ENCODE data around the gene RGL3.
"Not testable (repeated sequence)": the region's sequence is repeated elsewhere in the genome, so short reads cannot be mapped to it uniquely, and the experiment has no call there.

Gene RGL3

DNA sequence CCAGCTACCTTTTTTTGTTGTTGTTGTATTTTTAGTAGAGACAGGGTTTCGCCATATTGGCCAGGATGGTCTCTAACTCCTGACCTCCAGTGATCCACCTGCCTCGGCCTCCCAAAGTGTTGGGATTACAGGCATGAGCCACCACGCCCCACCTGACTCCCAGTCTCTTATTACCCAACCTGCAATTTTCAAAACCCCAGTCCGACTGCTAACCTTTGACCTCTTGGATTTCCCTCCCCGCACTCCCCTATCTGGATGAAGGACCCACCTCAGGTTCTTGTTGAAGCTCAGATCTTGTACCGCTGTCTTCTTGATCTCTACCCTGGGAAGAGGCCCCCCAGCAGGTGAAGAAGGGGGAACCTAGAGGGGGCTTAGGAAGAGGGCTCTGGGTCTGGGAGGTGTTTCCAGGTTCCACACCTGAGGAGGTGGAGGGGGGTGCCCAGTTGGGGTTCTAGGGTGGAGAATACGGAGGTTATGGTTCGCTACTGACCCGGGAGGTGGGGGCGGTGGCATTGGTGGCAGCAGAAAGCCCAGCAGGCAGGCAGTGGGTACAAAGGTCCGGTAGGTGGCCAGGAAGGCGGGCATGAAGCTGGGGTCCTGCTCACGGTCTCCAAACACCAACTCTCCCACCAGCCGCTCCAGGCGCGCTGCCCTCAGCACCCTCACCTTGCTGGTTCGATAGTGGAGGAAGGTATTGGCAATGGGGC, 2.6 kb downstream of the RGL3 start:
- DNase-seq = no peak

- DNase-seq = no peak
These were observed 4.6 kb downstream of the RGL3 start for GRCh38 chr19:11414544-11414943.

GRCh38 chr19:11410682-11411081, 8.4 kb downstream of the RGL3 start:
- DNase-seq = no peak

- DNase-seq = no peak
These were observed 10.5 kb downstream of the RGL3 start for GRCh38 chr19:11408591-11408990.

DNA sequence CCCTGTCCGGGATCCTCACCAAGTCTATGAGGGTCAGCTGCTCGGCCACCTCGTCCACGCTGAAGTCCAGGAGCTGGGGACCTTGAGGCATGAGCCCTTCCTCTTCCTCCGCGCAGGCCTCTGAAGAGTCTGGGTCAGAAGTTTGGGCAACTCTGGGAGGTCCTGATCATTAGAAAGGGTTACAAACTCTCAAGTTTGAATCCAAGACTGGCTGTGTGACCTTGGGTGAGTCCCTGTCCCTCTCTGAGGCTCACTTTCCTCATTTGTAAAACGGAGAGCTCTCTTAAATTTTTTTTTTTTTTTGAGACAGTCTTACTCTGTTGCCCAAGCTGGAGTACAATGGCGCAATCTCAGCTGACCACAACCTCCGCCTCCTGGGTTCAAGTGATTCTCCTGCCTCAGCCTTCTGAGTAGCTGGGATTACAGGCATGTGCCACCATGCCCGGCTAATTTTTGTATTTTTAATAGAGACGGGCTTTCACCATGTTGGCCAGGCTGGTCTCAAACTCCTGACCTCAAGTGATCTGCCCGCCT, 12.3 kb downstream of the RGL3 start:
- DNase-seq = not testable (repeated sequence)

- peak; percentile 30 to 43 for DNase-seq
These were observed 13.1 kb downstream of the RGL3 start for GRCh38 chr19:11405846-11406643.

DNA sequence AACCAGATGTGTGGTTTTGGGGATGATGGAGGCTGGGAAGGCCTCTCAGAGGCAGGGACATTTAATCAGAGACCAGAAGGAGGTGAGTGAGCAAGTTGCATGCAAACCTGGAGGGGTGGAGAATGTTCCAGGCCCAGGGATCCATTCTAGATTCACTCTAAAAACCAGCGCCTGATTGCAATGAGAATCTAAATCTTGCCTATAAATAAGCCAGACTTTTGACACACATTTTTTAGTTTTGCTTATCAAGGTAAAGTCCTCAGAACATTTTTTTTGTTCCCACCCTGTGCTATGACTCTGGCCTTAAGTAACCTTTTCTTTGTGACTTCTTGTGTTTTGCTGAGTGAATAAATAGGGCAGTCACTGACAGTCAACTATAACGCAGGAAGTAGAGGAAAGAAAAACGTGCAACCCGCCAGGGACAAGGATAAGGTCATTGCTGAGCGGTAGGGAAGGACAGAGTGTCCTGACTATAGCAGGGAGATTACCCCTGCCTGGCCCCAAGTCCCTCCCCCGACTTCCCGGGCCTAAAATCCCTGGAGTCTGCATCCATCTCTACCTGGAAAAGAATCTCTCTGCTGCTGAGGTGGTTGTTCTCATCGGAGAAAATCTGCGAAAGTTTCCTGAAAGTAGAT, 14.4 kb downstream of the RGL3 start:
- no peak for DNase-seq

DNA sequence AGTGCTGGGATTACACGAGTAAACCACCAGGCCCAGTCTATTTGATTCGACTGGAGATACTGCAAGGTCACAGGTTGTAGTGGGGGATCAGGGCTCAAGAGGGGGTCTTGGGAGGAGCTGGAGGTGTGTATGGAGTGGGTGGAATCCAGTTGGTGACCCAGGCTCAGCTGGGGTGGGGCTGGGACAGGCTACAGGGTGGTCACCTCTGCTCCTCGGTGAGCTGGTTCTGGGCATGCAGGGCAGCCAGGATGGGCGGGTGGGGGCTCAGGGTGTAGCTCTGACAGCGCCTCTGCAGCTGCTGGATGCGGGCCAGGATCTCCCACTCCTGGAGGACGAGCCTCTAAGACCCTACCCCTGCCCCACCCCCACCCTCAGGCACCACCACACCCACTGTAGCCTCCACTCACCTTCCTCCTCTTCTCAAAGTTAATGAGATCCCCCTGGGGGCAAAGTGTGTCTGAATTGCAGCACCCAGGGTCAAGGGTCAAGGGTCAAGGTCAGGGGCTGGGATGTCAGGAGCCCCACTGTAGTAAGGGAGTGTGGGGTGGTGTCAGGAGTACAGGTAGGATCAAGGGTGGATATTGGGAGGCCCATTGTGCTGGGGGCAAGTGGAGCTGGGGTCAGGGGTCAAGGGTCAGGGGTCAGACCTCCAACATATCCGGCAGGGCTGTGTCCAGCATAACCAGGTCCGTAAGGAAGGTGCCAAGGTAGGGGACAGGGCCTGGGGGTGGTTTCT, 17.1 kb downstream of the RGL3 start:
- DNase-seq = no peak

DNA sequence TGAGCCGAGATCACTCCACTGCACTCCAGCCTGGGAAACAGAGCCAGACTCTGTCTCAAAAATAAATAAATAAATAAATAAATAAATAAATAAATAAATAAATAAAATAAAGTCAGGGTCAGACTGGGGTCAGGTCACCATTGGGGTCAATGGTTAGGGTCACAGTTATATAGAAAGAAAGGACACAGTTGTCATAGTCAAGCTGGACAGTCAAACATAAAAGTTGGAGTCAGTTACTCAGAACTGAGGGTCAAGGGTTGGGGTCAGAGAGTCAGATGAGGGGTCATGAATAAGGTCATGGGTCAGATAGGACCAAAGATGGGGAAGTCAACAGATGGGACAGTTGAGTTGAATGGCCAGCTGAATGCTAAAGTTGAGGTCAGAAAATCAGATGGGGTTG, 18.3 kb downstream of the RGL3 start:
- DNase-seq = no peak

- DNase-seq = no peak
These were observed 19.4 kb downstream of the RGL3 start for GRCh38 chr19:11399667-11400066.

GRCh38 chr19:11397089-11397610, 22.0 kb downstream of the RGL3 start:
- DNase-seq = no peak

DNA sequence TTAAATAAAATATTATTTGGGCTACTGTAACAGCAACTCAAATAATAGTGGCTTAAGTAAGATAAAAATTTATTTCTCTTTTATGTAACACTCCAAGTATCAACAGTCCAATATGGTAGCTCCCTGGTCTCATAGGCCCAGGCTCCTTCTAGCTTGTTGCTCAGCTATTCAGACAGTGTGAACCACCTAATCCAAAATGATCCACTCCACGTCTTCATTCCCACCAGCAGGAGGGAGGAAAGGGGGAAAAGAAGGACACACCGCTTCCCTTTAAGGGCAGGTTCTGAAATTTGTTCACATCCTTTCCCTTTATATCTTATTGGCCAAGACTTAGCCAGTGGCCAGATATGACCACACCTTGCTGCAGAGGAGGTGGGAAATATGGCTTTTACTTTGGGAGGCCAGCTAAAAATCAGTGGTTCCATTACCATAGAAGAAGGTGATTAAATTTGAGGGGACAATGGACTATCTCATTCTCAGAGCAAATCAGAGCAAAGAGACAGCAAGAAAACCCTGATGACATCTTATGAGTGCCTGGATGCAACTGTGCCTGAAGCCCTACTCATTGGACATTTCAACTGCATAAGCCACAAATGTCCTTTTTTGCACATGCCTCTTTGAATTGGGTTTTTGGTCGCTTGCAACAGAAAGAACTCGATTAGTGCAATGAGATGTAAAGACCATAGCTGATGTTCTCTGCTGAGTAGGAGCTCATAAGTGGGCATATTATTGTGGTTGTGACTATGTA, 28.0 kb downstream of the RGL3 start:
- DNase-seq = no peak

DNA sequence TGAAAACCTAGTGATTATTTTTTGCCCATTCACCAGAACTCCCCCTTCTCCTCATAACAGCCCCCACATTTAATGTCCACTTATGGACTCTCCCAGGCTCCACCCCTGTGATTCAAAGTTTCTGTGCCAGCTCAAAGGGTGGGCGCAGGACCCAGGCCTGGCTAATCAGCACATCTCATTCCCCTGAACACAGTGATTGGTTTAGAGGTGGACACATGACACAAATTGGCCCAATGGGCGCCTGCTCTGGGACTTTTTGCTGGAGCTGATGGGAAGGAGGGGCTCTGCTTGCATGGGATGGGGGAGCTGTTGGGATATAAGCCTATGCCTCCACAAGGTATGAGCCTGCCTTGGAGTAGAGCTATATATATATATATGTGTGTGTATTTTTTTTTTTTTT, 28.8 kb downstream of the RGL3 start:
- no peak for DNase-seq

DNA sequence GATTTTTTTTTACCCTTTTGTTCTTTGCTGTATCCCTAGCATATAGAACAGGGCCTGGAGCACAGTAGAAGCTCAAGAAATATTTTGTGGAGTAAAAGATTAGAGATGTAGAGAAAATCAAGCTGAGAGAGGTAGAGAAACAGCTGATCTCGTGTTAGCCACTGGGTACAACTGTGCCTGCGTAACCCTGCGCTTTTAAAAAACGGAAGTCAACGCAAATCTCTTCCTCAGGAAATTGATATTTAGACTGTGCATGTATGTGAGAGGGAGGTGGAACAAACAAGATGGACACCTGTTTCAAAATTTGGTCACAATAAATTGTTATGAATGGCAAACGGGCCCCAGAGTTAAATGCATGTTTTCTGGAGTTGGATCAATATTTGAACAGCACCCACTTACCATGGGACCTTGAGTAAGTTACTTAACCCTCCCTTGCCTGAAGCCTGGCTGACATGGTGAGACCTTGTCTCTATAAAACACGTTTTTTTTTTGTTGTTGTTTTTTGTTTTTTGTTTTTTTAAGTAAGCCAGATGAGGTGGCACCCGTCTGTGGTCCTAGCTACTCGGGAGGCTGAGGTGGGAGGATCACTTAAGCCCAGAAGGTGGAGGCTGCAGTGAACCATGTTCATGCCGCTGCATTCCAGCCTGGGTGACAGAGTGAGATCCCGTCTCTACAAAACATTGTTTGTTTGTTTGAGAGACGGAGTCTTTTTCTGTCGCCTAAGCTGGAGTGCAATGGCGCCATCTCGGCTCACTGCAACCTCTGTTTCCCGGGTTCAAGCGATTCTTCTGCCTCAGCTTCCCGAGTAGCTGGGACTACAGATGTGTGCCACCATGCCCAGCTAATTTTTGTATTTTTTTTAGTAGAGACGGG, 31.7 kb downstream of the RGL3 start:
- peak; percentile 12 to 26 for DNase-seq

- DNase-seq = no peak
These were observed 34.4 kb downstream of the RGL3 start for GRCh38 chr19:11384778-11385129.

- DNase-seq = no peak
These were observed 35.4 kb downstream of the RGL3 start for GRCh38 chr19:11383706-11384048.

GRCh38 chr19:11382898-11383705, 36.0 kb downstream of the RGL3 start:
- peak; percentile 48 to 66 for DNase-seq

GRCh38 chr19:11380653-11381537, 38.2 kb downstream of the RGL3 start:
- peak; percentile 99 for DNase-seq

DNA sequence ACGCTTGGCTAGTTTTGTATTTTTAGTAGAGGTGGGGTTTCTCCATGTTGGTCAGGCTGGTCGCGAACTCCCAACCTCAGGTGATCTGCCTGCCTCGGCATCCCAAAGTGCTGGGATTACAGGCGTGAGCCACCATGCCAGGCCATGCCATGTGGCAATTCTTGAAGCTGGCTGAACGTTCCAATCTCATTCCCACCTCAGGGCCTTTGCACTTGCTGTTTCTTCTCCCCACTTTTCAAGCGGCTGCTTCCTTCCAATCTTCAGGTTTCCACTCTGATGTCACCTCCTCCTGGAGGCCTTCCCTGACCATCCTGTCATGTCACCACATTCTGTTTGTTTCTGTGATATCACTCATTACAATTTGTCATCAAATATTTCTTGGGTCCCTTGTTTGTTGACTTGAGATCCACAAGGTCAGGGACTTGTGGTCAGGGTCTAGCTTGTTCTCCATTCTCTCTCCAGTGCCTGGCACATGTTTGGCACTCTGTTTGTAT, 39.2 kb downstream of the RGL3 start:
- no peak for DNase-seq

Data from CD4-positive, alpha-beta T cell treated with Interleukin-1 beta for 1 hour (primary cell).